HUDEP-2 (cell line): Measurements from ENCODE around the gene BRS3.
A peak's percentile ranks its signal among the peaks of the same experiment; 100 is the strongest.

Experiments used
- DNase-seq, 76 experiments: peaks; one replicate each; lab custom pipeline; 2025; ENCODE audit not compliant: unreplicated experiment in 76 of 76; lab: John Stamatoyannopoulos, UW

BRS3 gene

DNA sequence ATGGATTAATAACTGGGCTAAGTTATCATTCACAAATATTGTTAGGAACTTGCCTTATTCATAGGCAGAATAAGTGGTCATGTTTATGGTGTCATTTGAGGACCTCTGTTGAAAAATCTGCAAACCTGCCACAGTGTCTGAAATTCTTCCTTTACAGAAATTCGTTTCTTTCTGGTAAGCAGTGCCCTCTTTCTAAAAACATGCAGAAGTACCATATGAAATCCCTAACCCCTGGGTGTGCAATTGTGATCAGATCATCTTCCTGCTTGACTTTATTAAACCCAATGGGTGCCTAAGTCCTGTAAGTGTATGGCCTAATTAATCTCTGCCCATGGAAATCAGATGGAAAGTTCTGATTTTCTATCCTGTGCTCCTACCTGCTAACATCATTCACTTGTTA is 5.3 kb downstream of the BRS3 start:
- DNase-seq: no peak

DNA sequence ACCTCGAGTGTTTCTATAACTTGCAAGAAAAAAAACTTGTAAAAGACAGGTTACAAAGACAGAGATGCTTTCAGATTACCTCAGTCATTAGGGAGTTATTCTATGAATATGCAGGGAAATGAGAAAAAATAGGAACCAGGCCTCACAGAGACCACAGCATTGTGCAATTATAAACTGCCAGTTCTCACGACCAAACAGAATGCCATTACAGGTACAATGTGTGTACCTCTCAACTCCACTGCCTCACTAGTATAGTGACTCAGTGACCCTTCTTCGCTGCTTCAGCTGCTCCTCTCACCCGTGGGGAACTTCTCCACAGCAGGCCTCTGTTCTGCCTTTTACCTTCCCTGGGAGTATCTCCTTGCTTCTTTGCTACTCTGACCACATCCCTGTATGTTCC is 7.3 kb downstream of the BRS3 start:
- DNase-seq: no peak

GRCh38 chrX:136496186-136496763 is 8.5 kb downstream of the BRS3 start:
- DNase-seq: peak in 1 of 76 experiments; percentile 6

GRCh38 chrX:136496764-136497555 is 9.2 kb downstream of the BRS3 start:
- peak in 75 of 76 experiments; percentile 5 to 83 (median 69) for DNase-seq

GRCh38 chrX:136497556-136498052 is 9.9 kb downstream of the BRS3 start, which contains the start of gene HTATSF1:
Gene HTATSF1, plus strand, starts transcription at chrX:136497592. Its CDS starts 93 bp downstream, at chrX:136497685.
- peak in 8 of 76 experiments; percentile 2 to 25 (median 11) for DNase-seq

DNA sequence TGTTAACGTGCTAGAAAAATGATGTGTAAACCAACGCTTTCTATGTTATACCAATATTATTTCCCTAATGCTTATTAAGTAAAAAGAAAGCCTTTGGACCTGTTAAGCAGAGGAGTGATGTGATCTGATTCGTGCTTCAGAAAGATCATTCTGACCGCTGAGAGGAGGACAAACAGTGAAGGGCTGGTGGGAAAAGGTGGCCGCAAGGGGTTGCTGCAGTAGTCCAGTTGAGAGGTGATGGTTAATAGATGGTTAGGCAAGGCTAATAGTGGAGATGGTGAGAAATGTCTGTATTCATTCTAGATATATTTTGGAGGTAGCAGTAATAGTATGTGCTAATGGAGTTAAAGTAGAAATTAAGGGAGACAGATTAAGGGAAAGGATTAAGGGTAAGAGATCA is 31.3 kb downstream of the BRS3 start:
- DNase-seq: no peak

DNA sequence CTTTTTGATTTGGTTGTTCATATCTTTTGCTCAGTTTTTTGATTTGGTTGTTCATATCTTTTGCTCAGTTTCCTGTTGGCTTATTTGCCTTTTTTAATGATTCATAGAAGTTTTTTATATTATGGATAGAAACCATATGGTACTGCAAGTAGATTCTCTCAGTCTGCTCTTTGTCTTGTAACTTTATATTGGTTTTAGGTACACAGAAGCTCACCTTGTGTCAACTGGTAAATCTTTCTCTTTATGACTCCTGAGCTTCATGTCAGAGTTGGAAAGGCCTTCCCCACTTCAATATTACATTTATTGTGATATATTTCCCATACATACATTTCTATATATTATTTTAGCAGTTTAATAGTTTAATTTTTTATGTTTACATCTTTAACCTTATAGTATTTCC is 36.0 kb downstream of the BRS3 start:
- DNase-seq: no peak

GRCh38 chrX:136525738-136526606 is 38.2 kb downstream of the BRS3 start:
- peak in 18 of 76 experiments; percentile 0 to 46 (median 2) for DNase-seq

DNA sequence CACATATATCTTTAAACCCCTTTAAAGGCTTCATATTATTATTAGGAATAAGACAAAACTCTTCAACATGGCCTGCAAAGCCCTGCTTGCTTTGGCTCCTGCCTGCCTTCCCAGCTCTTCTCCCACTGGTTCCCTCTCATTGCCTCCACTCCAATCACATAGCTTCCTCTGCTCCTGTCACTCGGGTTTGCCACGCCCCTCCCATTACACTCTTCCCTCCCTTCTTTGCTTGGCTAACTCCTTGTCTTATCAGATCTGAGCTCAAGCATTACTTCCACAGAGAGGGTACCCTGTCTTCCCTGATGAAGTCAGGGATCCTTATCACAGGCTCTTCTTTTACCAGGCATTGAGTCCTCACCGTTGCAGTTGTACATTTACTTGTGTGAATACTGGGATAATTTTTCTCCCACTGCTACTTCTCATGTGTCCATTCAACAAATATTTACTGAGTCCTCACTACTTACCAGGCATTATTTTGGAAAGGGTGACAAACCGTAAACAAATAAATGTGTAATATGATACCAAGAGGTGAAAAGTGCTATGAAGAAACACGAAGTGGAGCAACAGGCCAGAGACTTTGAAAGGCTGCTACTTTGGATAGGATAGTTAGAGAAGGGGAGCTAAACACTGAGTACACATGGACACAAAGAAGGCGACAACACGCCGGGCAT is 41.0 kb downstream of the BRS3 start:
- DNase-seq: no peak

- DNase-seq: no peak
Measured at GRCh38 chrX:136529795-136530194, 42.0 kb downstream of the BRS3 start.

- no peak for DNase-seq
Measured at GRCh38 chrX:136531951-136532350, 44.2 kb downstream of the BRS3 start, which contains the start of gene VGLL1. Gene VGLL1, plus strand, starts transcription at chrX:136532215. Its CDS starts 3,806 bp downstream, at chrX:136536021.

- DNase-seq: no peak
Measured at GRCh38 chrX:136534131-136534530, 46.4 kb downstream of the BRS3 start.

GRCh38 chrX:136538811-136539210 is 51.1 kb downstream of the BRS3 start:
- no peak for DNase-seq

- DNase-seq: no peak
Measured at GRCh38 chrX:136540226-136540625, 52.5 kb downstream of the BRS3 start.

DNA sequence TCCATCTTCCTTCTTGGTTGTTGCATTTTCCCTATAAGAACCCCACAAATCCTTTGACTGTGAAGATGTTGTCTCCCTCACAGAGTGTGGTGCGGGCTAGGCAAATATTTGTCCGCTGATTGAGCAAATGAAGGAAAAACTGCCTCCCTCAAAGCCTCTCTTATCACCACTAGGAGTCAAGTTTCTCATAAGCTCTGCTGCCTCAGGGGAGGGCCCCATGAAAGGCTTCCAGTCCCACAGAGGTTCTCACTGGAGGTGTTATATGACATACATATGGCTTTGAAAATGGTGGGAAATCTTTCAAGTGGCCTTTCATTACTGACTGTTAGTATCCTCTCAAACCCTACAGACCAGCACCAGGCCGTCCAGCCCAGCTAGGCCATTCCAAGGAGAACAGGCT is 53.5 kb downstream of the BRS3 start:
- DNase-seq: peak in 1 of 76 experiments; percentile 0

- no peak for DNase-seq
Measured at GRCh38 chrX:136542281-136542680, 54.5 kb downstream of the BRS3 start.
